ENCODE data around the gene GALNT2.

GALNT2 gene

DNA sequence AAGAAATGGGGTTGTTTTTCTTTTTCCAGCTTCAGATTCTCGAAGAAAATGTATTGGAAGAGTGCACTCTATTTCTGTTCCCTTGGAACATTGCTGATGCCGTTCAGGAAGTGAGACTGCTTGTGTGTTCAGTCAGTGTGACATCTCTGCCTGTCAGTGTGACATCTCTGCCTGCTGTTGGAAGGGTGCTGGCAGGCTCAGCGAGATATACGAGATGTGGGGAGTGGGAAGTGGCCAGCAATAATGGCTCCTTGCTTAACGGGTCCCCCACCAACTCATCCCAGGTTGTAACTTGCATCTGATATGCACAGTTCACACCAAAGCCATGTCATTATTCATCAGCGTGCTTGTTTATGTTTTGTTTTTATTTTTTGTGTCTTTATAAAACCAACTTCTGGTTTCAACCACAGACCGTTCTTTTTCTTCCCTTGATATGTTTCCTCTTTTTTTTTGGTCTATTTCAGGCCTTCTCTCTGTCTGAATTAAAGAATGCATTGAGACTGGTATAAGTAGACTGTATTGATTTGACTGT, 145.4 kb downstream of the GALNT2 start:
- no peak for DNase-seq (ENCODE audit: low spot score)

- no peak for DNase-seq (ENCODE audit: low spot score)
Measured at GRCh38 chr1:230215031-230215430, 148.0 kb downstream of the GALNT2 start.

GRCh38 chr1:230215529-230215928, 148.5 kb downstream of the GALNT2 start:
- no peak for DNase-seq (ENCODE audit: low spot score)

- DNase-seq (ENCODE audit: low spot score) = no peak
Measured at GRCh38 chr1:230216896-230217295, 149.9 kb downstream of the GALNT2 start.

- no peak for DNase-seq (ENCODE audit: low spot score)
Measured at GRCh38 chr1:230218667-230219066, 151.6 kb downstream of the GALNT2 start.

- DNase-seq (ENCODE audit: low spot score) = no peak
Measured at GRCh38 chr1:230219174-230220067, 152.4 kb downstream of the GALNT2 start.

- no peak for DNase-seq (ENCODE audit: low spot score)
Measured at GRCh38 chr1:230220478-230220877, 153.4 kb downstream of the GALNT2 start.

GRCh38 chr1:230220907-230221306, 153.9 kb downstream of the GALNT2 start:
- DNase-seq (ENCODE audit: low spot score) = no peak

GRCh38 chr1:230222678-230223077, 155.6 kb downstream of the GALNT2 start:
- no peak for DNase-seq (ENCODE audit: low spot score)

DNA sequence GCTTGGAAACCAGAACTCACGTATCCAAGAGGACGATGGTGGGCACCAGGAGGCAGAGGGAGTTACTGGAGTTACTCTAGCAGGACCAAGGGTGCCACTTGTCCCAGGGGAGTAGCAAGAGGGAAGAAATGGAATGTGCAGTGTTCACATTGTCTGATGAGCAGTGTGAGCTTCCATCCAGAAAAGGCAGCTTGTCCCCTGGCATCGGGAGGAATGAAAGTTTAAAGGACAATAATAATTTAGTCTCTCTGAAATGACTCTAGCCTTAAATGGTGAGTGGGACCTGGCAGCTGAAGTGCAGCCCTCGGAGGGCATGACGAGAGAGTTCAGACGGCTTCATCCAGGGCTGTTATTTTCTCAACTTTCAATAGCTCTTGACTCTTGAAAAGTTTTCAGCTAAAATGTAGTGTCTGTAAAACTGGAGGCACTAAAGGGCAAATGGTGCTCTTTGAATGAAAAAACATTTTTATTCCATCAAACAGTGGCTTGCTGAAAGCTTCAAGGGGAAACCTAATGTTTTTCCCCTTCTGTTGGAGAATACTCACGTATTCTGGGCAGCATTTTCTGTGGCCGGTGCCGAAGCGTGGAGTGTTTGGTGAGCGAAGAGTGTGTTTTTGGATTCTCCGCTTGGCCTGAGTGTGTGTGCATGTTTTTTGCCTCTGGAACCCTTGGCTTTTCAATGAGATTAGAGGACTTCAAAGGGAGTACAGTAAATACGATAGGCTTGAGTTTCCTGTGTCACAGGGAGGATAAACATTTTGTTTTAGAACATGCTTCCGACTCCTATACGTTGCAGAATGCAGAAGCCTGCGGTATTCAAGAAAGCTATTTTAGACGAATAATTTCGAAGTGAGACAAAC, 157.3 kb downstream of the GALNT2 start:
- no peak for DNase-seq (ENCODE audit: low spot score)

GRCh38 chr1:230226007-230226800, 159.2 kb downstream of the GALNT2 start:
- DNase-seq (ENCODE audit: low spot score) = no peak

GRCh38 chr1:230226814-230227213, 159.8 kb downstream of the GALNT2 start:
- DNase-seq (ENCODE audit: low spot score) = no peak

GRCh38 chr1:230228236-230228897, 161.3 kb downstream of the GALNT2 start:
- no peak for DNase-seq (ENCODE audit: low spot score)

DNA sequence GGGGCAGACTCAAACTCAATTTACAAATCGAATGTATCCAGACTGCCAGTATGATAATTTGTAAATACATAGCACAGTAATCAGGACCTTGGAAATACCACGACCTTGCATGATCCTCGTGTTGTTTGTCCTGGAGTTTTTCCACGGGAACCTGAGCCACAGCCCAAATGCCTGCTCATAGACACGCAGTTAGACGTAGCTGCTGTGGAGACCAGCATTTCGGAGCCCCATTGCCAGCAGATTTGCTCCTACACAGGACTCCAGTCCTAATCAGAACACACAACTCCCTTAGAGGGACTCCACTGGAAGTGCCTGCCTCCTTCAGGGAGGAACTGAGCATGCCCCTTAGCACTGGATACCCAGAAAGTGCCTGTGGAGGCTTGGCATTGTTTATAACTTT, 163.2 kb downstream of the GALNT2 start:
- no peak for DNase-seq (ENCODE audit: low spot score)

DNA sequence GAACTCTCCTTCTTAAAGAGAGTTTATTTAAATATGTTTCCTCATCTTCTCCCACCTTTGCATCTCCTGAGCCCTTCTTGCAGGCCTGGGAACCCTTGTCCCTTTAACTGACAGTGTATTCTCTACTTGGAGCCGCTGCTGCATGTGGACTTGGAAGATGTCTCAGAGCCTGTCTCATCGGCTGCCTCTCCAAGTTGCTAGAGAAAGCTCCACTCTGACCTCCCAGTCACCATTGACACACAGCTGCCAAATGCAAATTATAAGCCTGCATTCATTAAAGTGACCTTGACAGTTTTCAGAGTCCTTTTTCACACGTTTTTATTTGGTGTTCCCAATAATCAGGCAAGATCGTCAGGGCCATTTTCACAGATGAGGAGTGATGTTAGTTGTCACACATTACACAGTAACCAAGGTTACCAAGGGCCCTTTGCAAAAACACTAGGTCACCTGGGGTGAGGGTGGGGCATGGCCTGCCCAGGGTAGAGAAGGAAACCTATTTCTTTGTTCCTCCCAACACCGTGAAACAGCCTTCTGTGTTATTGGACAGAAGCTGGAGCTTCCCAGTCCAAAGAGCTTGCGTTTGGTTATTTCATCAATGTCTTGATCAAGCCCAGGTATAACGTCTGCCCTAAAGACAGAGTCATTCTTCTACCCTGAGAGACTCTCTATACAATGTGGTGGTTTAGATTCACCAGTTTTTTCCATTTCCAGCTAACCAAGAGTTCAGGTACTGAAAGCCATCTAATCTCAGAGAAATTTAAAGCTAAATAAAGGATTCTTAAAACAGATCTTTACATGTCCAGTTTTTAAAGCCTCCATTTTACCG, 164.1 kb downstream of the GALNT2 start:
- no peak for DNase-seq (ENCODE audit: low spot score)

DNA sequence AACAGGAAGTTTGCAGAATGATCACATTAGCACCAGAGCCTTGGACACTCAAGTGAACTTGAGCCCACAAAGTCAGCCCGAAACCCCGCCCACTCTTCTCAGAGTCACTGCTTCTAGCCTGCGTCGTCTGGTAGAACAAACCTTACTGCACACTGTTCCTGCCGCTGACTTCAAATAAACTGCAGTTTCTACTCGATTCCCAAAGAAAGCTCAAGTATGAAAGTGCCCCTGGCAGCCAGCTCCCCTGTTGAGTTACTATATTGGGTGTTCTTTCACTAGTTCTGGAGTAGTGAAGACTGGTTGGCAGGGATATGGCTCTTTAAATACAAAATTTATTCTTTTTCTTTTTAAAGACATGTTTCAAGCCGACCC, 164.7 kb downstream of the GALNT2 start:
- DNase-seq (ENCODE audit: low spot score) = no peak

DNA sequence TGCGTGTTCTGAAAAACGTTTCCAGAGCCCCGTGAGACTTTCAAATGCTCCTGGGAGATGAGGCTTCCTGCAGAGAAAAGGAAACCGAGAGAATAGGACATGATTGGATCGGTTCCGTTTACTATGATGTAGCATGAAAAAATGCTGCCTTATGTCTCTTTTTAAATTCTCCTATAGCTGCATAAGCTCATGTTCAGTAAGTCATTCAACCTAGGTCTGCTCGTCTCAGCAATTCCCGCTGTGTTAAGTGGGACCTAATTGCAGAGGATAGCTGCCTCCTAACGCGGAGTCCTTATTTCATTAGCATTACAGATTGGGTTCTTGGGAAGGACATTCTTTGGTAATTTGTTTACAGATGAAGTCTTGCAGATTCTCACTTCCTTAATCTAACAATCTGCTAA, 165.3 kb downstream of the GALNT2 start:
- DNase-seq (ENCODE audit: low spot score) = no peak

DNA sequence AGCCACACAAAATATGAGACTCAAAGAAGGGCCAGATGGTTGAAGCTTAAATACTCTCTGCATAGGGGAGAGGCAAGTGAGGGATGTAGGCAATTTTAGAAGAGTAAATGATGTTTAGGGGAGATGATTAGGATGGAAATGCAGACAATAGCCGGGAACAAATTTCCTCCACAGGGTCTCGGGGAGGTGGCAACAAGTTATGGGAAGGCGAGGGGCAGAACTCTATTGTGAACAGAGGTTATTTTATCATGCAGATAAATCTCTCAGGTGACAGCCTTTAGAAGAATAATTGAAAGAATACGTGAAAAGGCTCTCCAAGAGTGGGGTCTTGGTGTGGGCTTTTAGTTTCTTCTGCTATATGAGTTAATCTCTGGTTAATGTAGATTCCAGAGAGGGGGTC, 166.7 kb downstream of the GALNT2 start:
- no peak for DNase-seq (ENCODE audit: low spot score)

GRCh38 chr1:230235876-230236275, 168.8 kb downstream of the GALNT2 start:
- DNase-seq (ENCODE audit: low spot score) = no peak

GRCh38 chr1:230236301-230237008, 169.4 kb downstream of the GALNT2 start:
- DNase-seq (ENCODE audit: low spot score) = no peak

Measured in RKO (cell line).